Measurements from ENCODE around the gene GARIN5B.
A peak's percentile ranks its signal among the peaks of the same experiment; 100 is the strongest.
"Not testable (repeated sequence)": the region's sequence is repeated elsewhere in the genome, so short reads cannot be mapped to it uniquely, and the experiment has no call there.

The GARIN5B gene

DNA sequence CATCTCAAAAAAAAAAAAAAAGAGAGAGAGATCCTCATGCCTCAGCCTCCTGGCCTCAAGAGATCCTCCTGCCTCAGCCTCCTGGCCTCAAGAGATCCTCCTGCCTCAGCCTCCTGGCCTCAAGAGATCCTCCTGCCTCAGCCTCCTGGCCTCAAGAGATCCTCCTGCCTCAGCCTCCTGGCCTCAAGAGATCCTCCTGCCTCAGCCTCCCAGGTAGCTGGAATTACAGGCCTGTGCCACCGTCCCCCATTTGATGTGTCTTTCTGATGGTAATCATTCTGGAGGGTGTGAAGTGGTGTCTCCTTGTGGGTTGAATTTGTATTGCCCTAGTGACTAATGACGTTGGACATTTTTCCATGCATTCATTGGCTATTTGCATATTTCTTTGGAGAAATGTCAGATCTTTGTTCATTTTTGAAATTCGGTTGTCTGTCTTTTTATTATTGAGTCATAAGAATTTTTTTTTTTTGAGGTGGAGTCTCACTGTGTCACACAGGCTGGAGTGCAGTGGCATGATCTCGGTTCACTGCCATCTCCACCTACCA is 34.2 kb downstream of the GARIN5B start:
- not testable (repeated sequence) for DNase-seq

DNA sequence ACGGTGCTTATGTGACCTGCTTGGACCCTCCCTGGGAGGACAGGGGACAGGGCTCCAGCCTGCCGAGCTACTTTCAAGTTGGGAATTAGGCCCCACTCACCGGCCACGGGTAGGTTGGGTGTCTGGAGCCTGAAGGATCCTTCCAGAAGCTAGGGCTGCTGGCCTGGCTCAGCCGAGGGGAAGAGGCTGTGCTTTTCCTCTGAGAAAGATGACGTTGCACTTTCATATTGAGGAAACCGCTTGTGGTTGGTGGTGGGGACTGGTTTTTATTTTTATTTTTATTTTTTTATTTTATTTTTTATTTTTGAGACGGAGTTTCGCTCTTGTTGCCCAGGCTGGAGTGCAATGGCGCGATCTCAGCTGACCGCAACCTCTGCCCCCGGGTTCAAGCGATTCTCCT is 37.9 kb downstream of the GARIN5B start, which contains the start of gene TMEM150B:
TSS of gene TMEM150B (minus strand) at position 170 of the 400 bp plus-strand sequence. CDS start 4,305 bp downstream, outside the sequence.
- no peak for DNase-seq

DNA sequence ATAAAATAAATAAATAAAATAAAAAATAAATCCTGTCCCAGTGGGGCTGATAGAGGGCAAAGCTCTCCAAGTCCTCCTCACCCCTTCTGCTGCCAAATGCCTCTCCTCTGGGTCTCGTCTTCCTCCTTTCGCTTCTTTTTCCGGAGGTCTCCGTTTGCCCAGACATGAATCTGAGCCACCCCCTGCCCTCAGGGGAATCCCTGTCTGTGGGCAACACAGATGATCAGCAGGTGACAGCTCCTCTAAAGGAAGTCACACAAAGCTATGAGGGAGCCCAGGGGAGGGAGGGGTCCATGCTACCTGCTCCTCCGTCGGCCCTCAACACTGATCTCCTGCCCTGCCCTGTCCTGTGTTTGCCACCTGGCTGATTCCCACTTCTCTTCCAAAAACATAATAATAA is 38.4 kb downstream of the GARIN5B start:
- DNase-seq = no peak

DNA sequence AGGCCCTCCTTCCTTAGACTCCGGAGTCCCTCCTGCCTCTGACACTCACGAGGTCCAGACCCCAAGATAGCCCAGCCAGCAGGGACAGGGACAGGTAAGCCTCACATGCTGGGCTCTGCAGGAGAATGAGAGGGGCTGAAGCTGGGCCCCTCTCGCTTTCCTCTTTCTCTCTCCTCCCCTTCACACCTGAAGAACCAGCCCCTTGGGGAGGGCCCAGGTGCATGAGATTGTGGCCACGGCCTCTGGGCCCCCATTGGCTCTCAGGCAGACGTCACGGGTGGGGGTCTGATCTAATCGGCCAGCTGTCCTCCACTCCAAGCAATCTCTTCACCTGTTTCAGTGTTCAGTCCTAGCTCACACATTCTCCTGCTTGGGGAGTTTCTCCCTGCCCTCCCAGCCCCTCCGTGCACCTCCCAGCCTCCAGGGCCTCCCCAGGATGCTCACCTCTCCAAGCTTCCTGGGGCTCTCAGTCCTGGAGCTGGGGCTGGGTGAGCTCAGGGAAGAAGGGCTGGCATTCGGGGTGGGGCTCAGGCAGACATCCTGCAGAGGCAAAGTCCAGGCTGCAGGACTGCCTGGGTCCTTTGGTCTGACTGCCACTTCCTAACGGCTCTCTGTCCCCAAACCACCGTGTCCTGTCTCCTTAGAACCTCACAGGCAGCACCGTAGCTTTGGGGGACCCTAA is 40.7 kb downstream of the GARIN5B start:
- no peak for DNase-seq

DNA sequence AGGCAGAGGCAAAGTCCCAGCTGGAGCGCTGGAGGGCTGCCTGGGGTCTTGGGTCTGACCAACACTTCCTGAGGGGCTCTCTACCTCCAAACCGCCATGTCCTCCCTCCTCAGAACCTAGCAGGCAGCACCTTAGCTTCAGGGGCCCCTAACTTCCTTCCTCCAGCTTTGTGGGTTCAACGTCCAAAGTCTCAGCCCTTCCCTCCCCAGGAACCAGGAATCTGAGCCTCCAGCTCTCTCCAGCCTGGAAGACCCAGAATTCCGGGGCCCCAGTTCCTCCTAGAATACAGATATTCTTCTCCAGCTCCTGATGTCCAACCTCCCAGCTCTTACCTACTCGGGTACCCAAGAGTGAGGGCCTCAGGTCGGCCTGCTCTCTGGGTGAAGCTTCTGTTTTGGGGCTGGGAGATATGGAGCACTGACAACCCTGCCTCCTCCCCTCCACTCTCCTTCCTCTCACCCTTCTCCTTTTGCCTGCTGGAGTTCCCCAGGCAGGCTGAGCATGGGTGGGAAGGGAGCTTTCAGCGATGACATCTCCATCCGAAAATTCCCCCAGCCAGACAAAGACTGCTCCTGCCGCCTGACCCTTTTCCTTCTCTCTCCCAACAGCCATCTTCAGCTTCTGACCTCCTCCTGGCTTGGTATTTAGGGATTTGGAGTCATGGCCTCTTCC is 41.5 kb downstream of the GARIN5B start:
- DNase-seq = no peak

DNA sequence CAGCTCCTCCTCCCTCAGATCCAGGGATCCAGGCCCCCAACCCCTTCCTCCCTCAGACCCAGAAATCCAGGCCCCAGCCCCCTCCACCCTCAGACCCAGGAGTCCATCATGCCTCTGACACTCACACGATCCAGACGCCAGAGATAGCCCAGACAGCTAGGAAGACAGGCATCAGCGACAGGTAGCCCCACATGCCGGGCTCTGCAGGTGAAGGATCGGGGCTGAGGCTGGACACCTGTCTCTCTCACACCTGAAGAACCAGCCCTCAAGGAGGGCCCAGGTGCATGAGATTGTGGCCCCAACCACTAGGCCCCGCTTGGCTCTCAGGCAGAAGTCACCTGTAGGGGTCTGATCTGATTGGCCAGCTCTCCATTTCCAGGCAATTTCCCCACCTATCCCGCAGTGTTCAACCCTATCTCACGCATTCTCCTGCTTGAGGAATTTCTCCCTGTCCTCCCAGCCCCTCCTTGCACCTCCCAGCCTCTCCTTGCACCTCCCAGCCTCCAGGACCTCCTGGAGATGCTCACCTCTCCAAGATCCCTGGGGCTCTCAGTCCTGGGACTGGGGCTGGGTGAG is 42.1 kb downstream of the GARIN5B start:
- DNase-seq = no peak

DNA sequence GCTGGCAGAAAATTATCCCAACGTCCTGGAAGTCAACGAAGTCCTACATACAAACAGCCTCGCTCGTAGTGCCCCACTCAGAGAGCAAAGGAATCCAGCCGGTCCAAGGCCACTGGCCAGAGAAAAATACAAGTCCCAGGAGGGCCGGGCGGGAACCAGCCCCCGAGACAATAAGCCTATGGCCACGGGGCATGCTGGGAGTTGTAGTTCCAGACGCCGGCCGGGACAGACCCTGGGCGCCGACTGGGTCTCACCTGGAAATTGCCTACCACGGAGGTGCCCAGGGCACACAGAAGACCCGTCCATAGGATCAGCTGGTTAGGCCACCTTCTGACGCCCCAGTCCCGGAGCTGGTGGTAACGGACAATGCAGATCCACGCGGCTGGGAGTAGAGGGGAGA is 43.3 kb downstream of the GARIN5B start:
- DNase-seq = peak in 24 of 56 donors; percentile 4 to 70 (median 26)

DNA sequence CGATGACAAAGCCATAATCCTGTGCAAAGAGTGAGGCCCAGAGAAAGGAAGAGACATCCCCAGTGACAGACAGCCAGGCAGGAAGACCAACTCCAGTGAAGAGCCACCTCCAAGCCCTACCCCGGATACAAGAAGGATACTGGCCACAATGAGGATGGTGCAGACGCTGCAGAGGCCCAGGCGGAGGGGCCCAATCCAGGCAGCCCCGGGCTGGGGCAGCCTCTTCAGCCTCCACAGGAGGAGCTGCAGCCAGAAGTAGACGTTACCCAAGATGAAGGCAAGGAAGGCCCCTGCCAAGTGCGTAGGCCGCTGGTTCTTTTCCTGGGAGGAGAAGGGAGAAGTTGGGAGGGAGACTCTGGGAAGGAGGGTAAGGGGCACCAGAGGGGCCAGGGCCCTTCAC is 46.4 kb downstream of the GARIN5B start:
- no peak for DNase-seq

DNA sequence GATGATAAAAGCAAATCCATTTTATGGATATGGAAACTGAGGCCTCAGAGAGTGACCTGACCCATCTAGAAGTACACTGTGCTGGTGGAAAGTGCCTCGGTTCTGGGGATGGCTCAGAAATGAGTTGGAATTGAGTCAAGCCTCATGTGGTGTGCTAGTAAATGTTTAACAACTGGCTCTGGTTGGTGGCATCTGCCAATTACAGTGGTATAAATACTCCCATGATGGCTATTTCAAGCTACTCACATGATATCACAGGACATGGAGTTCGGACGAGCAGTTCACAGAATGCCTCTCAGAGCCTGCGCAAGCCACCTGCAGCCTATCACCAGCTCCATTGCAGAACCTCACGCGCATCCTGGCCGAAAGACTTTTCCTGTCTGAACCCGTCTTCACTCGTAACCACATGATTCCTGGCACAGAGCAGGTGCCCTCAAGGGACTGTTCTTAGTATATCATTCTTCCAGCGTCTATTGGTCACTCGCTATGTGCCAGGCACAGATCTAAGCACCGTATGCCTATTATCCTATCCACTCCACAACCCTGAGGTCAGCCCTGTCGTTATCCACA is 47.0 kb downstream of the GARIN5B start:
- DNase-seq = no peak

DNA sequence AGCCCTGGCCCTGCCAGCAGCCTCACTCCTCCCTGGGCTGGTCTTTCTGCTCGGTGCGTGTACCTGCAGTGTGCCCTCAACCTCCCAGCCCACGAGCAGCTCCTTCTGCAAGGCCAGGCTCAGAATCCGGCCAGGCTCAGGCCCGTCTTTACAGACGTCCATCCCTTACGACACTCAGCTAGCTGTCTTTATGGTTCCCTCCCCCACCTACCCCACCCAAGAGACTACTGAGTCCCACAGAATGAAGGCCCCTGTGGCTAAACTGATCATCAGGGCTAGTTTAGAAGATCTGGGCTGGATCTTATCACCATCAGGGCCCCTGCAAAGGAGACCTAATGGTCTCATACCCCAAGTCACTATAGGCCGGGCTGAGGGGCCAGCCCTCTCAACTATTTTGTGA is 48.7 kb downstream of the GARIN5B start:
- no peak for DNase-seq

DNA sequence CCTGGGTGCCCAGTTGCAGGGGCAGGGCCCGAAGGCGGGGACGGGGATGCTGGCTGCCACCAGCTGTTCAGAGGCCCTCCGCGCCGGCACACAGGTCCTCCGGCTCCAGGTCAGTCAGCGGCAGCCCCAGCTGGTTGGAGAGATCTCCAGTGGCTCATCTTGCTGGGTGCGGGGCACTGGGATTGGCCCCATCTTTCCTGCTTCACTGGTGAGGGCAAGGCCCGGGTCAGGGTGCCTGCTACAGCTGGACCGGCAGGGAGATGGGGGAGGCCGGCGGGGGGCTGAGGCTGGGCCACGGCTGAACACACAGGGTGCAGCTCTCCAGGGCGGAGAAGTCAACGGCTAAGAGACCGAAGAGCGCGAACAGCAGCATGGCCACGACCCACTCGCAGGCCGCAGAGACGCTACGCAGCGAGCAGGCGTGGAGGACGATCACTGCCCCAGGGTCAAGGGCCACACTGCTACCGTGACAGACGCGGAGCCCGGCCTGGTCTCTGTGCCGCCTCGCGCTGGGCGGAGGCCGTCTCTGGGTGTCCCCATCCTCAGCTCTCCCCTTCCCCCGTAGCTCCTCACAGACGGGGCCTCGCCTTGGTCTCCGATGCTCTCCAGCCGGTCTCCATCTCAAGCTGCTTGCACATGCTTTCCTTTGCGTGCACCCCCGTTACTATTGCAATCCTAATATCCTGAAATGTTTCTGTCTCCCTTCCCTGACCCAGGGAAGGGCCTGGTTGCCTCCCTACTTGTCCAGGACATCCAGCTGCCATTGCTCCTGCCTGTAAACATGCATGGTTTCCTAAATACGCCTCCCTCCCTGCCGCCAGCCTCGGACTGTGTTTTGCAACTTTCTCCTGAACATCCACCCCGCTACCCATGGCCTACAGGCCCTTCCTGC is 50.2 kb downstream of the GARIN5B start:
- DNase-seq = no peak

DNA sequence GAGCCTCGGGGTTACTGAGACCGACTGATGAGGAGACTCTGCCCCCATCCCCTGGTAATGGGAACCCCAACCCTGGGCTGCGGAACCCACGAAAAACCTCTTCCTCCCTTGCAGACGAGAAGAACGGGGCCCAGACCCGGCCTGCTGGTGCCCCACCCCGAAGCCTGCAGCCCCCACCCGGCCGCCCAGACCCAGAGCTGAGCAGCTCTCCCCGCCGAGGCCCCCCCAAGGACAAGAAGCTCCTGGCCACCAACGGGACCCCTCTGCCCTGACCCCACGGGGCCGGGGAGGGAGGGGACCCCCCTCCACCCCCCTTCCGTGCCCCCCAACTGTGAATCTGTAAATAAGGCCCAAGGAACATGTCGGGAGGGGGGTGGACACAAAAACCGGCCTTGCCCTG is 51.3 kb downstream of the GARIN5B start:
- no peak for DNase-seq

DNA sequence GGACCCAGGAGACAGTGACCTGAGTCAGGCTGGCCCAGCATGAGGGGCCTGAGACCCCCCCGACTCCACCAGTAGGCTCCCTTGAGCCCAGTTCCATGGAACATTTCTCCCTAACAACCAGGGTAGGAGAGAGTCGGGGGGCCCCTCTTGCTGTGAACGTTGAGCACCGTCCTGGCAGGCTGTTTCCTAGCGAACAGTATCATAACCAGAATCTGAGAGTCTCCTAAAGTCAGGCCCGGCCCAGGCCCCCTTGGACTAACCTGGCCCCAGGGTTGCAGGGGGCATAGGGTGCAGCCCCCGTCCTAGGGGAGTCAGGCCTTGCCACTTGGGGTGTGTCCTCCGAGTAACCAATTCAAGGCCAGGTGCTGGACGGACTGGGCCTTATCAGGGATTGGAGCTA is 51.7 kb downstream of the GARIN5B start:
- no peak for DNase-seq

DNA sequence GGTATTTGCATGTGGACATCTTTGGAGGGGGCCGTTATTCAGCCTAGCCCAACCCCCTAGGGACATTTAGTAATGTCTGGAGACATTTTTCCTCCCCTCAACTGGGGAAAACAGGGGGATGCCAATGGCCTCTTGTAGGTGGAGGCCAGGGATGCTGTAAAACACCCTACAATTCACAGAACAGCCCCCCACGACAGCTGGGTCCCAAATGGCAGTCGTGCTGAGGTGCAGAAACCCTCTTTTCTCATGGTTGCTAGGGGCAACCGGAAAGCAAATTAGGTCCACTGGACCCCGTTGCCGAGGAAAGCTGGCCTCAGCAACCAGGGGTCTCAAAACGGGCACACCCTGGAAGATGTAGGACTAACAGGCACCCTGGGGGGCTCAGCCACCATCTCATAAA is 52.6 kb downstream of the GARIN5B start:
- DNase-seq = no peak

DNA sequence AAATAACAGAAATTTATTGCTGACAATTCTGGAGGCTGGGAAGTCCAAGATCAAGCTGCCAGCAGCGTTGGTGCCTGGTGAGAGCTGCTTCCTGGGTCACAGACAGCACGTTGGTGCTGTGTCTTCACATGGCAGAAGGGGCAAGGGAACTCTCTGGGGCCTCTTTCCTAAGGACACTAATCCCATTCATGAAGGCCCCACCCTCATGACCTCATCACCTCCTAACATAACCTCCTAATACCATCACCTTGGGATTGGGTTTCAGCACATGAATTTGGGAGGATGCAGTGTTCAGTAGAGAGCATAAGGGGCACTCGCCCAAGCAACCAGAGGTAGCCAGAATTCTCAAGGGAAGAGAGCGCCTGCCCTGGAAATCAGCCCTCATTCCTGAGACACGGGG is 53.6 kb downstream of the GARIN5B start:
- DNase-seq = no peak

DNA sequence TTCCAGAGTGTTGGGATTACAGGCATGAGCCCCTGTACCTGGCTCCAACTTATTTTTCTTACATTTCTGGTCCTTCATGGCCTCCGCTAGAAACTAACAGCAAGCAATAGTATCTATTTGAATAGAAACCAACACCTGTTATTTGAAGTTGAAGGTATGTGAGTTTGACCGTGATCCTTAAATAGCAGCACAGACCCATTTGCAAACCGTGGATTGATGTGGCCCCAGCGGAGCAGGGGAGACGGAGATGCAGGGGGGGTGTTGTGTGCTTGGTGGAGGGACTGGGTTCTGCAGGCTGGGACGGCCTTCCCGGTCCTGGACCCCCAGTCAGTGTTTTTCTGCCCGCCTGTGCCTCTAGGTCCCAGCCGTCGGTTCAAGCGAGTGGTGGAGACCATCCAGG is 54.8 kb downstream of the GARIN5B start:
- DNase-seq = no peak

DNA sequence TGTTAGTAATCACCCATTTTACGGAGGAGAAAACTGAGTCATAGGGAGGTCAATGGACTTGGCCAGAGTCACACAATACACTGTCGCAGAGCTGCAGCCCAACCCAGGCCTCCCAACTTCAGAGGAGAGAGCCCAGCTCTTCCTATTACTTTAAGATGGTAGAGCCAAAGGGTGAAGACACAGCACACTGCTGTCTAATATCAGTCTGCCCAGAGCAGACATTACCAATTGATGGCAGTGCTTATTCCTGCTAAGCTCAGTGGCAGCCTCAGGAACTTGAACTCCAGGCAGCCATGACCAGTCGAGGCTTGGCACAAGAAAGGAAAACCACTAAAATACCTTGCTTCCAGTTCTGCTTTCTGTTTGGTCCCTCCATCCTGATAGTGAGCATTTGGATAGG is 56.3 kb downstream of the GARIN5B start:
- no peak for DNase-seq

DNA sequence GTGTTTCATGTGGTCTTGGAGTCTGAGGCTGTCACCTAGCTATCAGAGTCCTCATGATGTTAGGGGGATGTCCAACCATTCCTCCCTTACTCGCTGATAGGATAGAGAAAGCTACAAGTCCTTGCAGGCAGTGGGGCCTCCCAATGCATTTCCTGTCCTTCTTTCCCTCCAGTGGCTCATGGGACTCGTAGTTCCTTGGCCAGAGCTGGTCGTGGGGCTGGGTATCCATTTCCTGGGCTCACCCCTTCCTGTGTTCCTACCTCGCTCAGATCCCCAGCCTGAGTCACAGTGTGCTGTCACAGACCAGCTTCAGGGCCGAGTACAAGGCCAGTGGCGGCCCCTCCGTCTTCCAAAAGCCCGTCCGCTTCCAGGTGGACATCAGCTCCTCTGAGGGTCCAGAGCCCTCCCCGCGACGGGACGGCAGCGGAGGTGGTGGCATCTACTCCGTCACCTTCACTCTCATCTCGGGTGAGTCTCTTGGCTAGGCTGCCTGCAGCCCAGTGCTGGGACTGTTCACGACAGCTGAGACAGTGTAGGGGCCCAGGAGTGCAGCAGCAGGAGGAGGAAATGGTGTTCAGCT is 57.0 kb downstream of the GARIN5B start:
- DNase-seq = no peak

DNA sequence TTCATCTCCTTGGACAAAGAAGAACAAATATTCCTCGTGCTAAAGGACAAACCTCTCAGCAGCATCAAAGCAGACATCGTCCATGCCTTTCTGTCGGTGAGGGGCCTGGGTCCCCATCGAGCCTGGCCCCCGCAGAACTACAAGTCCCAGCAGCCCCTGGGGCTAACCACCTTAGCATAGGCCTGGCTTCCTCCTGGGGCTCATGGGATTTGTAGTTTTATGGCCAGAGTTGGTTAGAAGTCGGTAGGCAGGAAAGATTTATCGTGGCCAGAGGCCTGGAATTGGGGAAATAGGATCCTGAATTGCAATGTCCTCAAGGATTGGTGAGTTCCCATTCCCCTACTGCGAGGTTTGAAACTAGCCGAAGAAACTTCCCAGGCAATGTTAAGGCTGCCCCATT is 57.6 kb downstream of the GARIN5B start:
- peak in 1 of 56 donors; percentile 14 for DNase-seq

DNA sequence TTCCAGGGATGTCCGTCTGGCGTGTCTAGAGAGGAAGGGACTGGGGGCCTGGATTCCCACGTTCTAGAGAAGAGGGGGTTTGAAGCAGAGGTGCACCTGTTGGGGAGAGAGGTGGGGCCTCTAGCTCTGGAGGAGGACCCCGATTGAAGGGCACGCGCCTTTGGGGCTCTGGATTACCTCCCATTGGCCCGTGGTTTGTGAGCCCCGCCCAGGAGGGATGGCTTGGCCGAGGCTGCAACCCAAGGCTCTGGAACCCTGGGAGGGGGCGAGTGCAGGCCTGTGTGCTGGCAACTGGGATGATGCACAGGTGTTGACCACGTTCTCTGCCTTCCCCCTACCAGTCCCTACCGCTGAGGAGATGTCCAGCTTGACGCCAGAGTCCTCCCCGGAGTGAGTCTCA is 58.1 kb downstream of the GARIN5B start:
- DNase-seq = no peak

Data from amygdala (tissue), 56 donors.